GM18867 (cell line): ENCODE results near the gene PHLDB3.
"Not testable (repeated sequence)": the region's sequence is repeated elsewhere in the genome, so short reads cannot be mapped to it uniquely, and the experiment has no call there.

ENCODE experiments used
- ATAC-seq: cut with Tn5 transposase; IDR thresholded peaks from one replicate; pipeline ENCODE4 v1.9.1; 2021; ENCODE audit warnings: mild to moderate bottlenecking, moderate library complexity; ENCODE audit not compliant: unreplicated experiment

The PHLDB3 gene

GRCh38 chr19:43446746-43447489 is 57.6 kb downstream of the PHLDB3 start:
- no peak for ATAC-seq

GRCh38 chr19:43445426-43445825 is 59.1 kb downstream of the PHLDB3 start:
- ATAC-seq, result no peak

GRCh38 chr19:43444531-43445287 is 59.8 kb downstream of the PHLDB3 start:
- no peak for ATAC-seq

- ATAC-seq, result not testable (repeated sequence)
These were observed 60.5 kb downstream of the PHLDB3 start for GRCh38 chr19:43444091-43444490.

- no peak for ATAC-seq
These were observed 62.8 kb downstream of the PHLDB3 start for GRCh38 chr19:43441716-43442115.

- no peak for ATAC-seq
These were observed 64.9 kb downstream of the PHLDB3 start for GRCh38 chr19:43439709-43440063.

- no peak for ATAC-seq
These were observed 65.4 kb downstream of the PHLDB3 start for GRCh38 chr19:43439032-43439708.

- ATAC-seq, result no peak
These were observed 66.1 kb downstream of the PHLDB3 start for GRCh38 chr19:43438291-43439031.

GRCh38 chr19:43437712-43438111 is 66.8 kb downstream of the PHLDB3 start:
- no peak for ATAC-seq

- ATAC-seq, result not testable (repeated sequence)
These were observed 67.3 kb downstream of the PHLDB3 start for GRCh38 chr19:43437284-43437683.

- no peak for ATAC-seq
These were observed 68.8 kb downstream of the PHLDB3 start for GRCh38 chr19:43435775-43436174.

- no peak for ATAC-seq
These were observed 70.9 kb downstream of the PHLDB3 start for GRCh38 chr19:43433689-43434088.

- ATAC-seq, result no peak
These were observed 71.2 kb downstream of the PHLDB3 start for GRCh38 chr19:43433358-43433673.

GRCh38 chr19:43430976-43431375 is 73.6 kb downstream of the PHLDB3 start:
- no peak for ATAC-seq

GRCh38 chr19:43430142-43430710 is 74.3 kb downstream of the PHLDB3 start:
- peak; percentile 69 for ATAC-seq

GRCh38 chr19:43429395-43429794 is 75.2 kb downstream of the PHLDB3 start:
- no peak for ATAC-seq

- no peak for ATAC-seq
These were observed 78.8 kb downstream of the PHLDB3 start for GRCh38 chr19:43425567-43426392.
